Tongue (tissue), 2 donors: ENCODE results near the gene ZNF660. TPM values are rescaled to one million over a fixed set of nuclear protein-coding genes. Genes with fewer than 3 reads are reported as not detected.
"Not testable (repeated sequence)": the region's sequence is repeated elsewhere in the genome, so short reads cannot be mapped to it uniquely, and the experiment has no call there.

Source experiments
- DNase-seq: peaks from one replicate; pipeline ENCODE4 v3.0.0-alpha.2; 2015
- total RNA-seq: library from RNA; depleted of rRNA; stranded (reverse); fragments of >200 nt; gene quantifications from one replicate; pipeline ENCODE4 v1.2.3, GENCODE V29; 2014

ZNF660 gene
- total RNA-seq, result 3.4 TPM

GRCh38 chr3:44584646-44585501 is at the start of gene ZNF660:
ZNF660 (plus strand) TSS chr3:44584964; CDS start chr3:44594194, 9,230 bp downstream.
- DNase-seq, result peak; percentile 95

GRCh38 chr3:44535364-44535763 is 49.4 kb upstream of the ZNF660 start:
- DNase-seq, result no peak

- DNase-seq, result not testable (repeated sequence)
These were observed 40.0 kb upstream of the ZNF660 start for GRCh38 chr3:44544811-44545210.

DNA sequence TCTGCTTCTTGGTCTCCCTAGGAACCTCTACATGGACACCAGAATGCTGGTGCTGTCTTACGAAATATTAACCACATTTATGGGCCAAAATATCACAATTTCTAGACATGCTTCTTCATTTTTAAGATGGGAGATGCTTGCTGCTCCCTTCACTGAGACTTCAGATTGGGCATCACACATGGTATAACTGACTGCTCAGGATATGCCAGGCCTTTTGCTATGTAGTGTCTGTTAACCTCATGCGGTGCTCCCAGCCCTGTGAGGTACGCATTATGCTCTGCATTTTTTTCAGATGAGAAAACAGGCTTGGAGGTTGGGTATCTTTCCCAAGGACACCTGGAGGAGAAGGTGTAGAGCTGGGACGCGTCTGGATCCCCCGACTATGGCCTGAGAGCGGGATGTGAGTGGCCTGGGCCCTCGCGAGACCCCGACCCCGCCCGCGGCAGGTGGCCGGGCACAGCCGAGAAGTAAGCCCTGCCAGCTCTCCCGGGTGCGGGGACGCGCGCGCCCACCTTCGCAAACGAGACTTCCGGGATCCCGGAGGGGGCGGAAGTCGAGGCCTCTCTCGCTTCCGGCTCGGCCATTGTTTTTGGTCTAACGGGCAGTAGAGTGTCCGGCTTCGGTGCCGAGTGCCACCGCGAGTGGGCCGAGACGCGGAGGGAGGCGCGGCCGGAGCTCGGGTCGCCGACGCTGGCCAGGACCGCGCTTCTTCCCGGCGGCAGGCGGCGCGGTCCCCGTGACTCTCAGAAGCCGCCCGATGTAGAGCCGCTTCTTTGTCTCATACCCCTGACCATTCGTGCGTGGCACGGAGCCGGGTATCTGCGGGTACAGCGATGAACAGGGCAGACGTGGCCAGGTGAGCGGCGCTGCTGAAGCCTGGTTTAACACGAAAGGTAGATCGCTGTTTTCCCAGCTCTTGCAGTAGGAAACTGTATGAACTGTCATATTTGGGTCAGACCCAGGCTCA is 29.9 kb upstream of the ZNF660 start, which contains the start of gene ZKSCAN7:
Gene ZKSCAN7, plus strand, starts transcription at position 568 of the 967 bp plus-strand sequence. CDS start 1,855 bp downstream, outside the sequence.
- peak; percentile 81 for DNase-seq

- DNase-seq, result peak; percentile 4
These were observed 29.0 kb upstream of the ZNF660 start for GRCh38 chr3:44555723-44556122.

DNA sequence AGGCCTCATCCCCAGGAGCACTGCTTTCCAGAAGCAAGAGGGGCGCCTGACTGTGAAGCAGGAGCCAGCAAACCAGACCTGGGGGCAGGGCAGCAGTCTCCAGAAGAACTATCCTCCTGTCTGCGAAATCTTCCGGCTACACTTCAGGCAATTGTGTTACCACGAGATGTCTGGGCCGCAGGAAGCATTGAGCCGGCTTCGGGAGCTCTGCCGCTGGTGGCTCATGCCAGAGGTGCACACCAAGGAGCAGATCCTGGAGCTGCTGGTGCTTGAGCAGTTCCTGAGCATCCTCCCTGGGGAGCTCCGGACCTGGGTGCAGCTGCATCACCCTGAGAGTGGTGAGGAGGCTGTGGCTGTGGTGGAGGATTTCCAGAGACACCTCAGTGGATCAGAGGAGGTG is 27.7 kb upstream of the ZNF660 start:
- DNase-seq, result no peak

- DNase-seq, result no peak
These were observed 23.7 kb upstream of the ZNF660 start for GRCh38 chr3:44561076-44561475.

DNA sequence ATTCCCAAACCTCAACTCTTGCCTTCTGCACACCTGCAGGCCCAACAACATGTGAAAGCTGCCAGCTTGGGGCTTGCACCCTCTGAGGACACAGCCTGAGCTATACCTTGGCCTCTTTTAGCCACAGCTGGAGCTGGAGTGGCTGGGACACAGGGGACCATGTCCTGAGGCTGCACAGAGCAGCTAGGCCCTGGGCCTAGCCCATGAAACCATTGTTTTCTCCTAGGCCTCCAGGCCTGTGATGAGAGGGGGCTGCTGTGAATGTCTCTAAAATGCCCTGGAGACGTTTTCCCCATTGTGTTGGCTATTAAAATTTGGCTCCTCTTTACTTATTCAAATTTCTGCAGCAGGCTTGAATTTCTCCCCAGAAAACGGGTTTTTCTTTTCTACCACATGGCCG is 22.6 kb upstream of the ZNF660 start:
- no peak for DNase-seq

DNA sequence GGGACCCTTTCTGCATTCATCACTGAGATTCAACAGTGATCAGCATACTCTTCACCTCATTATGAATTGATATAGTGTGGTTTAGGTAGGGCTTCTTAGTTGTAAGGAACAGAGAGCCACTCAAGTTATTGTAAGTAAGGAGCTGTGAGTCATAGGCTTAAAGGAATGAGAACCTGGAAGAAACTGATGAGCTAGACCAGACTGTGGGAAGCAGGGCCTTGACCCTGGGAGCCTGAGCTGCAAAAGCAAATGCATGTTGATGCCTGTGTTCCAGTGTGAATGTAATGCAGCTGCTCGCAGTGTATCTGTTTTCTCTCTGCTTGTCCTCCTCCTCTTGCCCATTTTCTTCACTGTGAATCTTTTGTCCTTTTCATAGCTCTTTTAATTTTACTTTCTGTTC is 16.2 kb upstream of the ZNF660 start:
- DNase-seq, result no peak

DNA sequence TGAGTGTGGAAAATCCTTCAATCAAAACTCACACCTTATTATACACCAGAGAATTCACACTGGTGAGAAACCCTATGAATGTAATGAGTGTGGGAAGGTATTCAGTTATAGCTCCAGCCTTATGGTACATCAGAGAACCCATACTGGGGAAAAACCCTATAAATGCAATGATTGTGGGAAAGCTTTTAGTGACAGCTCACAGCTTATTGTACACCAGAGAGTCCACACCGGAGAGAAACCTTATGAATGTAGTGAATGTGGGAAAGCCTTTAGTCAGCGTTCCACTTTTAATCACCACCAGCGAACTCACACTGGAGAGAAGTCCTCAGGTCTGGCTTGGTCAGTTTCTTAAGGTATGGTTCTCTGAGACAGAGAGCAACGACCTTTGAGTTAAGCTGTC is 13.7 kb upstream of the ZNF660 start:
- DNase-seq, result no peak

- no peak for DNase-seq
These were observed 8.2 kb upstream of the ZNF660 start for GRCh38 chr3:44576613-44577012.

DNA sequence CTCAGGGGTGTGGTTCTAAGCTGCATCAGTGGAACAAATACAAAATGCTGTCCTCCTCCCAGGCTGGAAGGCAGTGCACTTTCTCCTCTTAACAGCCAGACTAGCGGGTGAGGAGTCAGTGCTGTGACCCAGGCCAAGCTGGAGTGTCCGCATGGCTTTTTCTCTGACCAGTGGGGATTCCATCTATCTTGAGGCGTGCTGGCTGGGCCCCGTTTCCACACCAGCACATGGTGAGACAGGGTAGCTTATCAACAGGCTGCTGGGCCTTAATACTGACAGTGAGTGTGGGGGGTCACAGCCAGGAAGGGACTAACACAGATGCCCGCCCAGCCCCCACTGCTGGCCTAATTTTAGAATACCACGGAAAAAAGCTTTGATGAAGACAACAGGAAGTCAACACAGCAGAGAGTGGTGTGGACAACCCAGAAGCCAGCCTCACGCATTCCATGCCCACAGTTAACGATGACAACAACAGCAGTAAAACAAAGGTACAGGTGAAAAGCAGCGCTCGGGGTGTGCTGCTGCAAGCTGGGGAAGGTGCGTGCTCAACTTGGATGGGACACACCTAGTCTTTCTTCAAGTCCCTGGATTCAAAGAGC is 7.3 kb upstream of the ZNF660 start:
- DNase-seq, result not testable (repeated sequence)

- DNase-seq, result not testable (repeated sequence)
These were observed 6.4 kb upstream of the ZNF660 start for GRCh38 chr3:44578316-44578715.

DNA sequence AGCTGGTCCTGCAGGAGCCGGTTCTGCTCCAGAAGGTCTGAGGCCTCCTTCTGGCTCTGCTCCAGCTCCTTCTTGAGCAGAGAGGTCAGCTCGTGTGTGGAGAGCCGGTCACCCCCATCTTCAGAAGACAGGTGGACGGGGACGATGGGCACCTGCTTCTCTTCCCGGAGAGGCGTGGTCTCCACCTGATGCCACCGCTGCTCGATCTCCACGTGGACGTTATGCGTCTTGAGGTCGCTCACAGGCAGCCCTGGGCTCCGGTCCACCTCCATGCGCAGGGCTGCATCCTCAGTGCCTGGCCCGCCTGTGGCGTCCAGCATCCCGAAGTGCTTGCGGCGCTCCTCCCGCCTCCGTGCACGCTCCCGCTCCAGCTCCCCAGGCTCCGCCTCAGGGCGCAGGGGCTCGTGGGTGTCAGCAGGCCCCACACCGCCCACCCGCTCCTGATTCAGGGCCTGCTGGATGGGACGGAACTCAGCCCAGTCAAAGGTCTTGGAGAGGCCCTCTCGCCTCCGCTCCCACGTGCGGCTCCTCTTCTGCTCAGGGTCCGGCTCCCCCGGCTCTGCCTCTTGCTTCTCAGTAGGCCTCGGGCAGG is 5.7 kb upstream of the ZNF660 start:
- DNase-seq, result not testable (repeated sequence)

GRCh38 chr3:44579749-44580148 is 5.0 kb upstream of the ZNF660 start:
- not testable (repeated sequence) for DNase-seq

- DNase-seq, result not testable (repeated sequence)
These were observed 3.8 kb upstream of the ZNF660 start for GRCh38 chr3:44580971-44581370.

DNA sequence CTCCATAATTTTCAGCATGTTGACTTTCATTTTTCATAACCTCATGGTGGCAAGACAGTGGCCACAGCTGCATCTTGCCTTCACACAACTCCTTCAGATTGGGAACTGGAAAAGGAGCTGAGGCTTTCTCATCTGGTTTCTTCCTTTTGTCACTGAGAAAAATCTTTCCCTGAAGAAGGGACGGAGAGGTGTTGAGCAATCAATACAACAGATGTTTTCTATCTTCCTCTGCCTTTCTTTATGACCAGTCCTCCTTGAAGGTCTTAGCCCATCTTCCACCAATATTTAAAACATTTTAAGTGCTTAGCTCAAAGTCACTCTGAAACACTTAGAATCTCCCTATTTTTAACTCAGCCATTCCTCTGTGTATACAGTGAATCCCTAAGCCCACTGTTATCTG is 11.9 kb downstream of the ZNF660 start:
- DNase-seq, result no peak

DNA sequence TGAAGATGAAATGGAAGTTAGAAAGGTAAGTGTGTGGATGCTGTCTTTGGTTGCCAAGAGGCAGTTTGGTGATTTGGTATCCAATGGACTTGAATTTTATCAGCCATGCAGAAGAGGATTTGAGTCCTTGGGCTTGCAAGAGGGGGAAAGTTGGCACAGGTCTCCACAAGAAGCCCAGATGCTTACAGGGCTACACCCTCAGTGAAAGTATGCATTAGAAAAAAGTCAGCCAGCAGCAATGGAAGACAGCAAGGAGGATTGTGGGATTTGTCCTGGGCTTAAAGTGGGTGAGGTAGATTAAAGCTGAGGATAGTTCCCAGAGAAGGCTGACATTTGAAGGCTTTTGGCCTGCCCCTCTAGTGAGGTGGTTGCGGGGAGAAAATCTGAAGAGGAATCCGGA is 17.0 kb downstream of the ZNF660 start:
- no peak for DNase-seq

GRCh38 chr3:44612678-44613077 is 27.9 kb downstream of the ZNF660 start:
- DNase-seq, result no peak

GRCh38 chr3:44624749-44625480 is 40.2 kb downstream of the ZNF660 start, which contains the start of gene ZNF197:
ZNF197 (plus strand) TSS chr3:44625036; CDS start chr3:44629155, 4,119 bp downstream.
- DNase-seq, result peak; percentile 96

DNA sequence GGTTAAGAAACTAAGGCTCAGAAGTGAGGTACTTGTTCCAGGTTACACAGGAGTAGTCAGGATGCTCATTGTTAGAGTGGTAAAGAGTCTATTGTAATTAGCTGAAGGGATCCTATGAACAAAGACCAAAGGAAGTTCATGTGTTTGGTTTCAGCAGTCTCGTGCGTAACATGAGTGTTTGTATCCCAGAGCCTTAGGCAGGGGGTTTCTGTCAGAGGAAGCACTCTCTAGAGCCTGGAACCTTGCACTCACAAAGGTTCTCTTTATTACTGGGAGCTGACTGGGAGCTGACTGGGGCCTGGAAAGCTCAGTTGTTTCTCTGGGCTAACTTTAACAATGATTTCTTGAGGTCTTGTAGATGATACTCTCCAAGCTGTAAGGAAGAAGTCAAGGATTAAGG is 44.0 kb downstream of the ZNF660 start:
- no peak for DNase-seq
